IMR-90 (cell line): ENCODE data around the gene CD79B. TPM values are rescaled to one million over a fixed set of nuclear protein-coding genes. Genes with fewer than 3 reads are reported as not detected.

ENCODE experiments used
- ATAC-seq: fragments of 200-7000 bp; cut with Tn5 transposase; 2 replicates; pipeline ENCODE4 v1.9.1; 2020; ENCODE audit warnings: low read depth, mild to moderate bottlenecking, moderate library complexity
- BruUV-seq: library from RNA; stranded (reverse); fragments of 400-500 nt; replicated peaks from 2 replicates; lab custom pipeline; 2021; lab: Mats Ljungman, UMichigan
- CTCF ChIA-PET: fragments of 300-600 bp; formaldehyde crosslinking; extraction: SDS; loops from one replicate; lab custom pipeline; 2021; ENCODE audit warnings: antibody characterized with exemption; lab: Yijun Ruan, JAX
- POLR2A ChIA-PET: fragments of 300-600 bp; sonication (Branson Sonifier 250); formaldehyde crosslinking; loops from one replicate; lab custom pipeline; 2022; ENCODE audit warnings: antibody characterized with exemption; ENCODE audit not compliant: unreplicated experiment; lab: Charles Lee
- DNase-seq: peaks from one replicate; pipeline ENCODE4 v3.0.0; 2013
- H2AFZ ChIP-seq: replicated peaks from 2 replicates; pipeline ENCODE3; 2013; ENCODE audit warnings: low read length, mild to moderate bottlenecking; ENCODE audit not compliant: poor library complexity
- H2AK5ac ChIP-seq: 2 replicates; pipeline ENCODE4 v1.6.1; 2013; ENCODE audit warnings: low read depth, low read length, inconsistent platforms
- H2AK9ac ChIP-seq: replicated peaks from 2 replicates; pipeline ENCODE3; 2013; ENCODE audit warnings: mild to moderate bottlenecking, low read depth, low read length, moderate library complexity; ENCODE audit not compliant: poor library complexity
- H2BK120ac ChIP-seq: 2 replicates; pipeline ENCODE4 v1.6.1; 2013; ENCODE audit warnings: low read depth, low read length, inconsistent platforms
- H2BK15ac ChIP-seq: 3 replicates; pipeline ENCODE4 v1.6.1; 2013; ENCODE audit warnings: low read depth, low read length, inconsistent platforms
- H2BK20ac ChIP-seq: 2 replicates; pipeline ENCODE4 v1.6.1; 2013; ENCODE audit warnings: low read depth, mild to moderate bottlenecking, inconsistent platforms, low read length, moderate library complexity
- H2BK5ac ChIP-seq: 2 replicates; pipeline ENCODE4 v1.6.1; 2013; ENCODE audit warnings: mild to moderate bottlenecking, low read depth, low read length, inconsistent platforms; ENCODE audit not compliant: poor library complexity, severe bottlenecking
- H3K14ac ChIP-seq: replicated peaks from 2 replicates; pipeline ENCODE4 v1.6.1; 2013; ENCODE audit warnings: low read depth, low read length, inconsistent platforms
- H3K18ac ChIP-seq: 2 replicates; pipeline ENCODE4 v1.6.1; 2013; ENCODE audit warnings: low read depth, low read length, control low read depth
- H3K23ac ChIP-seq: 2 replicates; pipeline ENCODE4 v1.6.1; 2013; ENCODE audit warnings: low read depth, low read length, inconsistent platforms
- H3K27ac ChIP-seq: 2 replicates; pipeline ENCODE4 v1.5.1; 2013; ENCODE audit warnings: mild to moderate bottlenecking, control low read depth, low read length; ENCODE audit not compliant: insufficient read depth
- H3K27me3 ChIP-seq: 2 replicates; pipeline ENCODE4 v1.6.1; 2013; ENCODE audit warnings: low read length; ENCODE audit not compliant: control insufficient read depth, insufficient read depth
- H3K36me3 ChIP-seq: 2 replicates; pipeline ENCODE4 v1.6.1; 2013; ENCODE audit warnings: low read length, mixed read lengths; ENCODE audit not compliant: control insufficient read depth, insufficient read depth
- H3K4ac ChIP-seq: 2 replicates; pipeline ENCODE4 v1.6.1; 2013; ENCODE audit warnings: low read depth, low read length, inconsistent platforms
- H3K4me1 ChIP-seq: 2 replicates; pipeline ENCODE4 v1.6.1; 2013; ENCODE audit warnings: low read length, mixed read lengths; ENCODE audit not compliant: control insufficient read depth, insufficient read depth
- H3K4me2 ChIP-seq: 2 replicates; pipeline ENCODE4 v1.6.1; 2013; ENCODE audit warnings: low read depth, mild to moderate bottlenecking, control low read depth, low read length, moderate library complexity
- H3K4me3 ChIP-seq: 2 replicates; pipeline ENCODE4 v1.5.1; 2013; ENCODE audit warnings: low read depth, mild to moderate bottlenecking, control low read depth, low read length, moderate library complexity; ENCODE audit not compliant: insufficient read depth
- H3K56ac ChIP-seq: 2 replicates; pipeline ENCODE4 v1.6.1; 2013; ENCODE audit warnings: low read length, inconsistent platforms; ENCODE audit not compliant: insufficient read depth; ENCODE audit errors: extremely low read depth
- H3K79me1 ChIP-seq, 2 experiments: 2 replicates each; pipeline ENCODE4 v1.6.1; 2013; ENCODE audit warnings: low read length in 2 of 2, inconsistent platforms in 1 of 2, low read depth in 1 of 2
- H3K9ac ChIP-seq: 2 replicates; pipeline ENCODE4 v1.6.1; 2013; ENCODE audit warnings: low read depth, low read length, control low read depth
- H3K9me1 ChIP-seq: 2 replicates; pipeline ENCODE4 v1.6.1; 2013; ENCODE audit warnings: low read length, inconsistent platforms; ENCODE audit not compliant: insufficient read depth
- H3K9me3 ChIP-seq: 2 replicates; pipeline ENCODE4 v1.6.1; 2013; ENCODE audit warnings: low read length; ENCODE audit not compliant: control insufficient read depth, insufficient read depth
- H4K20me1 ChIP-seq: 2 replicates; pipeline ENCODE4 v1.6.1; 2013; ENCODE audit warnings: low read length, inconsistent platforms; ENCODE audit not compliant: insufficient read depth
- H4K5ac ChIP-seq: 2 replicates; pipeline ENCODE4 v1.6.1; 2013; ENCODE audit warnings: mild to moderate bottlenecking, low read depth, low read length, control low read depth
- H4K8ac ChIP-seq, 2 experiments: 2 replicates each; pipeline ENCODE4 v1.6.1; 2013; ENCODE audit warnings: low read depth in 2 of 2, low read length in 2 of 2, control low read depth in 1 of 2, inconsistent platforms in 1 of 2
- H4K91ac ChIP-seq: 2 replicates; pipeline ENCODE4 v1.6.1; 2013; ENCODE audit warnings: low read depth, low read length, inconsistent platforms; ENCODE audit not compliant: insufficient read depth
- CEBPB ChIP-seq: IDR thresholded peaks from 2 replicates; pipeline ENCODE4 v1.6.1; 2012; ENCODE audit warnings: low read depth, low read length, improper control_type of control experiment
- RAD21 ChIP-seq: IDR thresholded peaks from 2 replicates; pipeline ENCODE4 v1.6.1; 2012; ENCODE audit warnings: low read length, improper control_type of control experiment
- WGBS, 2 experiments: methylation state at CpG; one replicate each; pipeline versions ENCODE4 v1.1.5 to v1.1.7; 2013; ENCODE audit warnings: missing lambda C conversion rate in 2 of 2; ENCODE audit not compliant: insufficient read length in 1 of 2; ENCODE audit errors: extremely low coverage in 2 of 2; 5-methylcytosine and 5-hydroxymethylcytosine counted together
- dilution Hi-C: fragments of 300-500 bp; cut with HindIII; formaldehyde crosslinking; loops from one replicate; pipeline ENCODE4 v1.14.3; 2018; ENCODE audit warnings: low sequenced_read_pairs; ENCODE audit not compliant: unreplicated experiment
- in situ Hi-C: fragments of 300-500 bp; cut with MboI; formaldehyde crosslinking; loops from 3 replicates; pipeline ENCODE4 v1.14.3; 2019; ENCODE audit warnings: low sequenced_read_pairs, inconsistent platforms, mixed read lengths
- intact Hi-C: fragments of 100-400 bp; cut with micrococcal nuclease; formaldehyde crosslinking; loops from 2 replicates; pipeline ENCODE4 v1.10.0; 2022
- polyA plus RNA-seq, 3 experiments: library from polyadenylated mRNA; depleted of rRNA; stranded (reverse); fragments of >200 nt; gene quantifications; 2 replicates each; pipeline ENCODE4 v1.2.3, GENCODE V29; 2012; ENCODE audit warnings: low replicate concordance in 1 of 3
- total RNA-seq: library from RNA; depleted of rRNA; stranded (reverse); fragments of >200 nt; gene quantifications from 2 replicates; pipeline ENCODE4 v1.2.3, GENCODE V29; 2012

Gene CD79B
- total and polyA plus RNA-seq, 2 of the 4 experiments (the other 2 are of a cell fraction), result not detected

- Histone ChIP-seq H3K14ac (no peak overlapping the region), H3K79me1 (no peaks in the 10 kb centered on the region), H2AK9ac (no peak overlapping the region), H2BK5ac (no peak overlapping the region), H4K20me1 (no peaks in the 10 kb centered on the region; the same call in 1 of the 2 replicates), H2BK20ac (no peak overlapping the region), H3K23ac (no peak overlapping the region), H4K91ac (no peak overlapping the region), H2AK5ac (no peak overlapping the region), H3K36me3 (no peaks in the 10 kb centered on the region), H3K9ac (no peak overlapping the region), H2BK120ac (no peak overlapping the region), H4K5ac (no peak overlapping the region), H4K8ac (no peak overlapping the region), H3K4me1 (no peaks in the 10 kb centered on the region), H3K27me3 (peaks cover 22% of the 10 kb centered on the region; the same call in 1 of the 2 replicates), H2AFZ (peak overlapping the region; percentile 67), H3K18ac (no peak overlapping the region), H3K9me1 (peaks cover 7% of the 10 kb centered on the region), H3K4me3 (no peak overlapping the region), H3K9me3 (no peaks in the 10 kb centered on the region), H3K4ac (no peak overlapping the region), H3K4me2 (no peak overlapping the region; the same call in 1 of the 2 replicates), H3K27ac (no peak overlapping the region), H2BK15ac (no peak overlapping the region), H3K56ac (no peak overlapping the region)
- TF ChIP-seq RAD21 (no peak), CEBPB (peak; percentile 54)
- DNase-seq, result peak; percentile 53
- dilution Hi-C loops (no loop called here), intact Hi-C loops (no loop called here), in situ Hi-C loops (no loop called here)
- 18% methylated on average over 21 of the region's 37 CpGs; no CpG with 5 or more reads in 1 of the 2 experiments for WGBS, 2 experiments
- POLR2A ChIA-PET, result no interaction called here
- CTCF ChIA-PET, result interaction anchor here (0.6 to 1.1 kb wide), 2 partner anchors 12 to 18 kb away, joined by 3 to 8 read pairs; no protein-coding TSS in a partner anchor
- BruUV-seq, result no TSS peak
- peak; percentile 83 for ATAC-seq
These were observed 29.5 kb upstream of the CD79B start for GRCh38 chr17:63961355-63962212.
